GM04503 (cell line): Measurements from ENCODE around the gene SRMS.
"Not testable (repeated sequence)": the region's sequence is repeated elsewhere in the genome, so short reads cannot be mapped to it uniquely, and the experiment has no call there.

Experiments
- DNase-seq: peaks from one replicate; pipeline ENCODE4 v3.0.0-alpha.2; 2012; ENCODE audit warnings: low read depth

Gene SRMS

DNA sequence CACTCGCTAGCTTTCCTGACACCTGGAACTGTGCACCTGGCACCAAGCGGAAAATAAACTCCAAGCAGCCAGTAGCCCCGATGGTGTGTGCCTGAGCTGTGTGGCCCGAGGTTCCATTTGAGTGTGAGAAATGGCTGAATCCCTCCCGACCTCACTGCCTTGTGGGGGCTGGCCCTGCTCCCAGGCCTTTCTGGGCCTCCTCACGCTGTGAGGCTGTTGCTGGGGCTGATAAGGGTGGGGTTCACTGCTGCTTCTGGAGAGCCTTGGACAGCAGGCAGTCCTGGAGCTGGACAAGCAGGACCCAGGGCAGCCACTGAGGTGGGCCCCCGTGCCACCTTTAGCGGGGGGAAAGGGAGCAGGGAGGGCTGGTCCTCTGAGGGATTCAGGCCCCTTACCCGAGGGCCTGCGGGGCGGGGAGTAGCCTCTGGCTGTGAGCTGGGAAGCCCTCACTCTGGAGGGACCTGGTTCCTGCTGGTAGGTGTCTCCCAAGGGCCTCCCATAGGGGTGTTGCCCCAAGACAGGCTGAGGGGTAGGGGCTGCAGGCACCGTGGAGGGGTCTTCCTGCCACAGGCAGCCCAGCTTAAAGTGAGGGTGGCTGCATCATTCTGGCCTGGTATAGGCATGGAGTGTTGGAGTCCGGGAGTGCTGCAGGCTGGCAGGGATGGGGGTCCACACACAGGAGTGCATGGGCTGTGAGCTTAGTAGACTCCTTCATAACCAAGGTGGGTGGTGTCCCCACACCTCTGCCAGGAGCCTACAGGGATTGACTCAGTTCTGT is 25.3 kb downstream of the SRMS start:
- DNase-seq = no peak

DNA sequence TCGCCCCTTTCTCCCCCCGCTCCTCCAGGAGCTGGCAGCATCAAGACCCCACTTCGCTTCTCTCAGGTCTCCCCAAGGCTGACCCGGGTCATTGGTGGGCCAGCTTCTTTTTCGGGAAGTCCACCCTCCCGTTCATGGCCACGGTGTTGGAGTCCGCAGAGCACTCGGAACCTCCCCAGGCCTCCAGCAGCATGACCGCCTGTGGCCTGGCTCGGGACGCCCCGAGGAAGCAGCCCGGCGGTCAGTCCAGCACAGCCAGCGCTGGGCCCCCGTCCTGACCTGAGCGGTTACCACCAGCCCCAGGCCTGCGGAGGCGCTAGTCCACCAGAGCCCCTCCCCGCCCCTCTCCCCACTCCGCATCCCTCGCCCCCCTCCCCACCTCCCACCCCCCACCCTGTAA is 25.9 kb downstream of the SRMS start:
- DNase-seq = no peak

GRCh38 chr20:63520934-63521601 is 26.5 kb downstream of the SRMS start:
- DNase-seq = no peak

GRCh38 chr20:63520504-63520933 is 27.0 kb downstream of the SRMS start, which contains the start of gene PPDPF:
TSS of gene PPDPF (plus strand) at chr20:63520765. CDS start at chr20:63521309, 544 bp downstream.
- no peak for DNase-seq

DNA sequence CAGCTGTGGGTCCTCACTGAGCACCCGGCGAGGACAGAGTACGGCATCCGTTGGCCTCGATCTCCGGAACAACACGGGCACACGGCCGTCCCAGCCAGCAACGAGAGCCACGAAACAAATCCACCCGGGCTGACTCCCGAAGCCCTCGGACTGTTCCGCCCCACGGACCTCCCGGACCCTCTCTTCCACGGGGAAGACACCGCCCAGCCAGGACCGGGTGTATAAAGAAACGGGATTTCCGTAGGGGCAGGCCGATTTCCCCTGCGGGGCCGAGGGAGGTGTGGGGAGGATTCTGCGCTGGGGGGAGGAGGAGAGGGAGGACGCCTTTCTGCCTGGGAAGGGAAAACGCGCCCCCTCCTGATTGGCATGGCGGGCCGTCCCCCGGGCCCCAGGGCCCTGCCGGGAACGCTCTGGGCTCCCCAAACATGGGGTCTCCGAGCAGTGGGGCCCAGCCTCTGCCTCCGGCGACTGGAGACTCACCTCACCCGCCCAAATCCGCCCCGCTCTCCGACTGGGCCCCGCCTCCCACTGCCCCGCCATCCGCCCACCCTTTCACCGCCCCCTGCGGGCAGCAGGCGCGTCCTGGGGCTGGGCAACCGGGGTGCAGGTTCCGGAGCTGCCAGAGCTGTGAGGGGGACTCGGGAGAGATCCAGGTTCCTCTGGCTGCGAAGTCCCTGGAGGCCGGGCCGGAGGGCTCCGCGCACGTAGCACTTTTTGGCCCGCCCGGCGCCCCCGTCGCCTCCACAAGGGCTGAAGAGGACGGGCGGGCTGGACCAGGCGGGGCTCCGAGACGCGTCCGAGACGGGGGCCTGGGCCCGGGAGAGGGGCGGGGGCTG is 27.7 kb downstream of the SRMS start:
- no peak for DNase-seq

GRCh38 chr20:63518946-63519667 is 28.4 kb downstream of the SRMS start:
- DNase-seq = no peak

DNA sequence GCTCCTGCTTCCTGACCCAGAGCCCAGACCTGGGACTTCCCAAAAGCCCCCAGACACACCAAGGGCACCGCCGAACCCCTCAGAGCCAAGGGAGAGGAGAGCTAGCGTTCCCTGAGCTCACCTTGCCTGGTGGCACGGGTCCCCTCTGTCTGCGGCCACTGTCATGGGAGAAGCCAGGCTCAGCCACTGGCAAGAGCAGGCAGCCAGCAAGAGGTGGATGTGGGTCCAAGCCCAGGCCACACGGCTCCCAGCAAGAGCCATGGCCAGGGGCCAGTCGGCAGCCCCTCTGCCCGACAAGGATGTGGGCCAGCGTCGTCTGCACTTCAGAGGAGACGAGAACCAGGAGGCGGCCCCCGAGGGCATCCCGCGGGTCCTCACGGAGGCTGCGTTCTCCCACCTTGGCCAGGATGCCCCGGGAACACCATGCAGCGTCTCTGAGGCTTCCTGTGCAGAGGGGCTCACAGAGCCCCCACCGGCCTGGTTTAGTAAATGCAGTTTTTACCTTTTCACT is 29.1 kb downstream of the SRMS start:
- no peak for DNase-seq

- no peak for DNase-seq
These were observed 29.9 kb downstream of the SRMS start for GRCh38 chr20:63517376-63518309.

- DNase-seq = not testable (repeated sequence)
These were observed 33.0 kb downstream of the SRMS start for GRCh38 chr20:63514520-63514919.

DNA sequence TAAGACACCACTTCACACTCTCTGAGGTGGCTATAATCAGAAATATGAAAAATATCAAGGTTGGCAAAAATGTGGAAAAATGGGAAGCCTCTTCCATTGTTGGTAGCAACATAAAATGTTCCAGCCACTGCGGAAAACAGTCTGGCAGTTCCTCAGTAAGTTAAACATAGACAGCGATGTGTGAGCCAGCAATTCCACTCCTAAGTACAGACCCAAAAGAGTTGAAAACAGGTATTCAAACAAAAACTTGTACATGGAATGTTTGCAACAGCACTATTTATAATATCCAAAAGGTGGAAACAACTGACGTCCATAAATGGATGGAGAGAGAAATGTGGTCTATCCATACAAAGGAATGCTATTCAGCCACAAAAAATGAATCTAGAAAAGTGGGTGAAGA is 34.3 kb downstream of the SRMS start:
- no peak for DNase-seq

DNA sequence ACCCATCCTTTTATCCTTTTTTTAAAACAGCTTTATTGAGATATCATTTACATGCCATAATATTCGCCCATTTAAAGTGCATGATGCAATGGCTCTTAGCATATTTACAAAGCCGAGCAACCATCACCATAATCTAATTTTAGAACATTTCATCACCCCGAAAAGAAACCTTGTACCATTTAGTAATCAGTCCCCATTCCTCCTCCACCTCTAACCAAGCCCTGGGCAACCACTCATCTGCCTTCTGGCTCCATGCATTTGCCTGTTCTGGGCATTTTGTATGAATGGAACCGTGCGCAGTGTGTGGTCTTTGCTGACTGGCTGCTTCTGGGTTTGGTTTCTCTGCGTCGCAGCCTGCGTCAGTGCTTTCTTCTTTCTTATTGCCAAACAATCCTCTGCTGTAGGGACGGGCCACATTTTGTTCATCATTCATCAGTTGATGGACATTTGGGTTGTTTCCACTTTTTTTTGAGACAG is 38.4 kb downstream of the SRMS start:
- DNase-seq = no peak

- no peak for DNase-seq
These were observed 39.3 kb downstream of the SRMS start for GRCh38 chr20:63508072-63508768.

DNA sequence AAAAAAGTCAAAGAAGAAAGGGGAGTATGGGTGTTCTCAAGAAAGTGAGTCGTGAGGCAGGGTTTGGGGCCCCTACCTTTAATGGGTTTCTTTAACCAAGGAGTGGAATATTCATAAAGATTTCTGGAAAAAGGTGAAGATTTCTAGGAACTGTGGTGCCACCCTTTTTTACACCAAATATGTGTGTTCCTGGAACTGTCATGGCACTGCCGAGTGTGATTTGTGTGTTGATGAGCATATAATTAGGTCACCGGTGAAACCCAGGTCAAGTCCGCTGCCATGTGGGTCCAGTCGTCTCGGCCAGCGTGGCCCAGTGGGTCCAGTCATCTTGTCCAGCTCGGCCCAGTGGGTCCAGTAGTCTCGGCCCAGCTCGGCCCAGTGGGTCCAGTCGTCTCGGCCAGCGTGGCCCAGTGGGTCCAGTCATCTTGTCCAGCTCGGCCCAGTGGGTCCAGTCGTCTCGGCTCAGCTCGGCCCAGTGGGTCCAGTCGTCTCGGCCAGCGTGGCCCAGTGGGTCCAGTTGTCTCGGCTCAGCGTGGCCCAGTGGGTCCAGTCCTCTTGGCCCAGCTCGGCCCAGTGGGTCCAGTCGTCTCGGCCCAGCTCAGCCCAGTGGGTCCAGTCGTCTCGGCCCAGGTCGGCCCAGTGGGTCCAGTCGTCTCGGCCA is 40.3 kb downstream of the SRMS start:
- no peak for DNase-seq

GRCh38 chr20:63505723-63506122 is 41.8 kb downstream of the SRMS start:
- no peak for DNase-seq

DNA sequence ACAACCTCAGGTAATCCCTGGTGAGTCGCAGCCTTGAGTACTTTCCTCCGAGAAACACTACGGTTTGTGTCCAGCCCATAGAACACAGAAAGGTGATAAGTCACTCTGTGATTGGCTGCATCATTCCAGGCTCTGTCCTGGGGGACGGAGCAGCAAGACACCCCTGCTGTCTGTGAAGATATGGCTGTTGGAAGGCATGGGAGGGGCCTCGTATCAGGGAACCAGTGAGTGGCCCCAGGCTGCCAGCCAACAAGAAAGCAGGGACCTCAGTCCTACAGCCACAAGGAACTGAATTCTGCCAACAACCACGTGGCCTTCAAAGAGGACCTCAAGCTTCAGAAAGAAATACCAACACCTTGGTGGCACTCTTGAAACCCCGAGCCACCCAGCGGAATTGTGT is 42.3 kb downstream of the SRMS start:
- DNase-seq = no peak

DNA sequence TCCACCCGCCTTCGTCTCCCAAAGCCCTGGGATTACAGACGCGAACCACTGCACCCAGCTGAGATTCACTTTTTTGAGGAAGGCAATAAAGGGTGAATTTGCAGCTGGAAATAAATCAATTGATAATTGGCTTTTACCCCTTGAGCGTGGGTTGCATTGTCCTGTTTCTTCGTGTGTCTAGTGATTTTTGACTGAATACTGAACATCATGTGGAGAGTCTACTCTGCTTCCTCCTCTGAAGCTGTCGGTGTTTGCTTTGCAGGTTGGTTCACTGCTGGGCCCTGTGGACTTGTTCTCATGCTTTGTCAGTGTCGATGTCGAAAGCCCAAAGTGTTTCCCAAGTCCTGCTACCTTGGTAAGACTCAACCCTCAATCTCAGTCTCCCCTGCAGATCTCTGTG is 42.9 kb downstream of the SRMS start:
- DNase-seq = no peak

DNA sequence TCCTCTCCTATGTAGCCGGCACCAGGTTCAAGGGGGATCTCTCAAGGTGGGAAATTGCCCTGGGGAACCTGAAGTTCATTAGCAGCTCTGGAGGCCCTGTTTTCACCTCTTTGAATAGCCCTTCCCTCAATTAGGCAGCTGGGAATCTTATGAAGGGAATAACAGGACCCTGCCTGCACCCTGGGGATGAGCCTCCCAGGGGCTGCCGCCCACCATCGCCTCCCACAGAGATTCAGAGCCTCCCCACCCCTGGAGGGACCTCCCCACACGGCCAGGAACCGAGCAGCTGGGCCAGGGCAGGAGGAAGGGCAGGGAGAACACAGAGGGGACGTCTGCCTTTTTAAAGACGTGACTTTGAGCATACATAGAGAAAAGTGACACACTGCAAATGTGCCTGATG is 44.0 kb downstream of the SRMS start:
- no peak for DNase-seq

DNA sequence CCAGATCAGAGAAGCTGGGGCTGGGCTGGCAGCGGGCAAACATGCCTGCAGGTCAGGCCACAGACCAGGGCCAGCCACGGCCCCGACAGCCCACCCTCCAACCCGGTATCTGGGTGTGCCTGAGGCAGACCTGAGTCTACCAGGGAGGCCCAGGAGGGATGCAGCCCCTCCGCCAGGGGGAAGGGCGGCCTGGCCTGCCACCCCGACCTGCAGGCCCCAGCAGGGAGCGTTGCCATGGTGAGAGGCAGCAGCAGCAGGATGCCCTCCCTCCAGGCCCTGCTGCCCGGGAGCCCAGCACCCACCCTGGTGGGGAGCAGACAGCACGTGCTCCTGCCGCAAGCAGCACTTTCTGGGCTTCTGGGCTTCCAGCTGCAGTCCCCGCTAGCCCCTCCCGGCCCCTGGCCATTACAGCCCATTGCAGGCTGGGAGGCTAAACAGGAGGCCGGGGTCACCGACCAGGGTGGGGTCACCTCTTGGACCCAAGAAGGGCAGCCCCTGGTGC is 44.8 kb downstream of the SRMS start:
- no peak for DNase-seq
